ENCODE data around the gene DNM1.
A peak's percentile ranks its signal among the peaks of the same experiment; 100 is the strongest.

Gene DNM1

GRCh38 chr9:128203024-128203706 is at the start of gene DNM1:
Gene DNM1 (plus strand): TSS chr9:128203379. CDS start chr9:128203471, 92 bp downstream.
- peak; percentile 31 for TF ChIP-seq CTCF (IDR thresholded peaks at IDR 0.05; ENCODE audit: low read depth, low read length)
- no peak for DNase-seq (ENCODE audit: extremely low read depth, low read depth)

DNA sequence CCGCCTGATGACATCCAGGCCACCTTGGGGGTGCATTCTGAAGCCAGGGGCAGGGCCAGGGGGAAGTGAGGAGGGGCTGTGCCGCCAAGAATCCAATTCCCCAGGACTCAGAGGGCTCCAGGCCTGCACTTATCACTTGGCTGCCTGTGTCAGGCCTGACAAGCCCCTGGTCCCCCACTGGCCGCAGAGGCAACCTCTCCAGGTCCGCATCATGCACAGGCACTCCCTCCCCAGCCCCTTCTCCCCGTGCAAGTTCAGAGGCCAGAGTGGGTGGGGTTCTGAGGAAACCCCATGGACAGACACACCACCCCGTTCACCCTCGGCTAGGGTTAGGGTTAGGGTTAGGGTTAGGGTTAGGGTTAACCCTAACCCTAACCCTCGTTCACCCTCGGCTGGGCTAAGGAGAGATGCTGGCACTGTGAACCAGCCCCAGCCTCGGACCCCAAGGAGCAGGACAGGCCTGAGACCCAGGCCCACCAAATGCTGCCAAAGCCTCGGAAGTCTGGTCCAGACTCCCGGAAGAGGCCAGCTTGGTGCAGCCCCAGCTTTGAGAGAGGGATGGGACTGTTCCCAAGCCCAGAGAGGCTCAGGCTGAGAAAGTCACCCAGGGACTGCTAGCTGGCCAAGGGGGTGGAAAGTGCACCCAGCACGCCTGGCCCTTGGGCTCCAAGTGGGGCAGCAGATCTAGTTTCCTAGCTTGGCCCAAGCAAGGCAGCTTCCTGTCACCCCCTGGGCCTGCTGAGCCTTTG is 49.1 kb upstream of the DNM1 start:
- TF ChIP-seq CTCF (IDR thresholded peaks at IDR 0.05; ENCODE audit: low read depth, low read length) = no peak
- DNase-seq (ENCODE audit: extremely low read depth, low read depth) = no peak

- no peak for TF ChIP-seq CTCF (IDR thresholded peaks at IDR 0.05; ENCODE audit: low read depth, low read length)
- no peak for DNase-seq (ENCODE audit: extremely low read depth, low read depth)
Measured at GRCh38 chr9:128155736-128156500, 47.3 kb upstream of the DNM1 start.

DNA sequence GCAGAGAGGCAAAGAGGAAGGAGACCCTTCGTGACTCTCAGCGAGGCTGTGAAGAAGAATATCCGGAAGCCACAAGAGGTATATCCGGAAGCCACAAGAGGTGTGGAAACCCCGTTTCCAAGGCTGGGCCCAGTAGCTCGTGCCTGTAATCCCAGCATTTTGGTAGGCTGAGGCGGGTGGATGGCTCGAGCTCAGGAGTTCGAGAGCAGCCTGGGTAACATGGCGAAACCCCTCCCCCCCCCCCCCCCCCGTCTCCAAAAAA is 43.7 kb upstream of the DNM1 start:
- TF ChIP-seq CTCF (IDR thresholded peaks at IDR 0.05; ENCODE audit: low read depth, low read length) = no peak

GRCh38 chr9:128159784-128160602 is 43.2 kb upstream of the DNM1 start, which contains the start of gene BBLN:
Gene BBLN (plus strand): TSS chr9:128160265. CDS start chr9:128160408, 143 bp downstream.
- DNase-seq (ENCODE audit: extremely low read depth, low read depth) = peak; percentile 81
- TF ChIP-seq CTCF (IDR thresholded peaks at IDR 0.05; ENCODE audit: low read depth, low read length) = no peak

More for the DNA sequence above, 43.7 kb upstream of the DNM1 start:
- no peak for DNase-seq (ENCODE audit: extremely low read depth, low read depth)

DNA sequence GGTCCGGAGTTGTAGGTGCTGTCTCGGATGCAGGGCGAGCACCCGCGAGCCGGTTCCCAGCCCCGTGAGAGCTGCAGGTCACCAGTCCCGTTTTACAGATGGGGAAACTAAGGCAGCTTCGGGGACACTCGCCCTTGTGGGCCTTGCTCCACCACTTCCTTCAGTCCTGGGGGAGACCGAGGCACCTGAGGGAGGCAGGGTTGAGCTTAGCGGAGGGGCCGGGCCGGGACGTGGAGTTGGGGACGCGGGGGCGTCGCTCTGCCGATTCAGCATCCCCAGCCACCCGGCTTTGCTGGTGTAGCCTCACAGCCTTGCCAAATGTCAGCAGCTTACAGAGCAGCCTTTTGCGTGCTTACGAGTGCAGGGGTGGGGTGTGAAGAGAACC is 42.6 kb upstream of the DNM1 start:
- no peak for TF ChIP-seq CTCF (IDR thresholded peaks at IDR 0.05; ENCODE audit: low read depth, low read length)
- no peak for DNase-seq (ENCODE audit: extremely low read depth, low read depth)

Data from AG09319 (cell line).